K562 (cell line): Measurements from ENCODE around the gene ZNF23. TPM values are rescaled to one million over a fixed set of nuclear protein-coding genes. Genes with fewer than 3 reads are reported as not detected.

ENCODE experiments used
- BRCA1 ChIP-seq, 2 experiments: fragments of 450-650 bp in 1 of 2; sonication (generic) in 1 of 2; formaldehyde crosslinking in 1 of 2; IDR thresholded peaks; 2 replicates each; pipeline versions ENCODE4 v1.5.0 to v1.6.1; 2017 to 2020; ENCODE audit warnings: mild to moderate bottlenecking in 1 of 2, missing genetic modification reagents in 1 of 2
- ELF4 ChIP-seq: fragments of 450-650 bp; formaldehyde crosslinking; IDR thresholded peaks from 2 replicates; pipeline ENCODE4 v1.4.0; 2022; ENCODE audit warnings: missing genetic modification characterization
- FOXJ2 ChIP-seq: fragments of 200-800 bp; sonication (Bioruptor generic); IDR thresholded peaks from 2 replicates; pipeline ENCODE4 v1.6.1; 2016; ENCODE audit warnings: missing genetic modification characterization, missing compliant biosample characterization
- GATAD2B ChIP-seq: fragments of 450-650 bp; IDR thresholded peaks from 2 replicates; pipeline ENCODE4 v1.6.1; 2017; ENCODE audit warnings: mild to moderate bottlenecking, borderline replicate concordance
- HDGF ChIP-seq: fragments of 450-650 bp; IDR thresholded peaks from 2 replicates; pipeline ENCODE4 v1.6.1; 2016
- HSF4 ChIP-seq: fragments of 250-450 bp; sonication (Bioruptor Pico); IDR thresholded peaks from 2 replicates; pipeline ENCODE4 v2.1.2; 2022; ENCODE audit warnings: mild to moderate bottlenecking, moderate library complexity, borderline replicate concordance
- KHSRP ChIP-seq: fragments of 450-650 bp; IDR thresholded peaks from 2 replicates; pipeline ENCODE4 v1.6.1; 2017
- L3MBTL2 ChIP-seq: fragments of 450-650 bp; IDR thresholded peaks from 2 replicates; pipeline ENCODE4 v1.6.1; 2016; ENCODE audit warnings: mild to moderate bottlenecking, moderate library complexity
- NEUROD1 ChIP-seq: fragments of 150-350 bp; IDR thresholded peaks from 2 replicates; pipeline ENCODE4 v1.6.1; 2014; ENCODE audit warnings: borderline replicate concordance, low read length, low read depth; ENCODE audit not compliant: partially characterized antibody
- RAD51 ChIP-seq: fragments of 450-650 bp; IDR thresholded peaks from 2 replicates; pipeline ENCODE4 v1.7.1; 2016; ENCODE audit warnings: low read depth, mild to moderate bottlenecking, borderline replicate concordance
- SMARCE1 ChIP-seq: fragments of 450-650 bp; IDR thresholded peaks from 2 replicates; pipeline ENCODE4 v1.7.1; 2016; ENCODE audit warnings: mild to moderate bottlenecking
- U2AF2 ChIP-seq: fragments of 200-400 bp; formaldehyde crosslinking; optimal IDR thresholded peaks from 2 replicates; pipeline ENCODE3; 2017; ENCODE audit warnings: low read depth, mild to moderate bottlenecking, low read length
- ZFP1 ChIP-seq: fragments of 450-650 bp; formaldehyde crosslinking; IDR thresholded peaks from 2 replicates; pipeline ENCODE4 v1.4.0; 2020; ENCODE audit warnings: mild to moderate bottlenecking, mixed read lengths
- ZNF445 ChIP-seq: fragments of 250-450 bp; sonication (Bioruptor Pico); IDR thresholded peaks from 2 replicates; pipeline ENCODE4 v1.4.0; 2020; ENCODE audit warnings: low read depth, mild to moderate bottlenecking, moderate library complexity
- ZNF583 ChIP-seq: fragments of 250-450 bp; sonication (Bioruptor Pico); IDR thresholded peaks from 2 replicates; pipeline ENCODE4 v1.4.0; 2020
- ZNF766 ChIP-seq: fragments of 200-800 bp; sonication (Bioruptor generic); conservative IDR thresholded peaks from 2 replicates; pipeline ENCODE4 v1.6.1; 2016; ENCODE audit warnings: missing genetic modification characterization, missing compliant biosample characterization
- polyA plus RNA-seq, 8 experiments: library from polyadenylated mRNA; depleted of rRNA in 4 of 8; stranded (reverse) in 5 of 8; unstranded in 3 of 8; fragments of >200 nt; fragmentation: Nextera tagmentation in 2 of 8; fragmentation: Illumina TruSeq in 1 of 8; extraction: Ambion mirVana in 2 of 8; extraction: Trizol in 1 of 8; gene quantifications; 2 replicates each; pipeline versions ENCODE4 v1.2.1 to v1.2.3, GENCODE V29; 2011 to 2014; ENCODE audit warnings: inconsistent platforms in 1 of 8, missing spikeins in 1 of 8
- total RNA-seq, 7 experiments: library from RNA; depleted of rRNA in 6 of 7; stranded (reverse); fragments of >200 nt in 6 of 7; fragmentation: Illumina TruSeq in 2 of 7; extraction: Trizol in 2 of 7; gene quantifications; 2 replicates each; pipeline versions ENCODE4 v1.2.1 to v1.2.3, GENCODE V29; 2011 to 2021; ENCODE audit warnings: low replicate concordance in 1 of 7
- TF ChIP-seq, protein P1 (sequence below): fragments of 450-650 bp; IDR thresholded peaks from 2 replicates; pipeline ENCODE4 v1.6.1; 2016; ENCODE audit warnings: low read depth, mild to moderate bottlenecking, moderate library complexity
- TF ChIP-seq, protein P2 (sequence below): fragments of 200-800 bp; sonication (Bioruptor generic); IDR thresholded peaks from 2 replicates; pipeline ENCODE4 v1.6.1; 2017; ENCODE audit warnings: missing genetic modification characterization, missing compliant biosample characterization
- TF ChIP-seq, protein P3 (sequence below): fragments of 450-650 bp; formaldehyde crosslinking; IDR thresholded peaks from 2 replicates; pipeline ENCODE4 v1.4.0; 2020; ENCODE audit warnings: mild to moderate bottlenecking
- TF ChIP-seq, protein P4 (sequence below), 3 experiments: fragments of 200-800 bp in 1 of 3; sonication (Bioruptor generic) in 1 of 3; sonication (generic) in 1 of 3; formaldehyde crosslinking in 1 of 3; IDR thresholded peaks; 2 replicates each; pipeline versions ENCODE4 v1.6.1 to v1.8.0; 2016 to 2022; ENCODE audit warnings: mild to moderate bottlenecking in 2 of 3, missing compliant biosample characterization in 2 of 3, missing genetic modification characterization in 2 of 3, missing genetic modification reagents in 1 of 3
- TF ChIP-seq, protein P5 (sequence below): fragments of 450-650 bp; conservative IDR thresholded peaks from 2 replicates; pipeline ENCODE4 v1.6.1; 2016; ENCODE audit warnings: missing genetic modification characterization, low read depth, mild to moderate bottlenecking, missing compliant biosample characterization, moderate library complexity
- TF ChIP-seq, protein P6 (sequence below): fragments of 250-450 bp; sonication (Bioruptor Pico); IDR thresholded peaks from 2 replicates; pipeline ENCODE4 v1.6.1; 2021; ENCODE audit warnings: mild to moderate bottlenecking
- TF ChIP-seq, protein P7 (sequence below): sonication (generic); formaldehyde crosslinking; IDR thresholded peaks from 2 replicates; pipeline ENCODE4 v1.5.0; 2020; ENCODE audit warnings: missing genetic modification reagents

The ZNF23 gene
- total and polyA plus RNA-seq, 9 of the 15 experiments (the other 6 are each of a cell fraction or from before 2014, with no cell fraction given): 4.7 to 13.4 (median 11.2) TPM

DNA sequence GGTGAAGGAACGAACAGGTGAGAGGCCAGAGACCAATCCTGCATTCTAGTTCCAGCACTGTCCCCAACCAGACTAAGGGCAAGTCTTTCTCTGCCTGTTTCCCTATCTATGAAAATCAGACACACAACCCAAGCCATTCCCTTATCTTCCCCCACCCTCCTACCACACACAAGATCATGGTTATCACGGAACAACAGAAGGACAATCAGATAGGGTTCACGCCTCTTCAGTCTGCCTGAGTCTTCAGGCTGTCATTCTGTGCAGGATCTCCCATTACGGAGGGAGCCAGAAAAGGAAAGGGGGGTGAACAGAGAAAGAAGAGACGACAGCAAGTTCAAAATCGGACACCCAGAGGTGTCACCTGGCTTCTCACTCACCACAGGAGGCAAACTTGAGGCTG is 31.3 kb downstream of the ZNF23 start (continued):
- TF ChIP-seq, protein P1, sequence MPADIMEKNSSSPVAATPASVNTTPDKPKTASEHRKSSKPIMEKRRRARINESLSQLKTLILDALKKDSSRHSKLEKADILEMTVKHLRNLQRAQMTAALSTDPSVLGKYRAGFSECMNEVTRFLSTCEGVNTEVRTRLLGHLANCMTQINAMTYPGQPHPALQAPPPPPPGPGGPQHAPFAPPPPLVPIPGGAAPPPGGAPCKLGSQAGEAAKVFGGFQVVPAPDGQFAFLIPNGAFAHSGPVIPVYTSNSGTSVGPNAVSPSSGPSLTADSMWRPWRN: peak; percentile 84
- TF ChIP-seq, protein P2, sequence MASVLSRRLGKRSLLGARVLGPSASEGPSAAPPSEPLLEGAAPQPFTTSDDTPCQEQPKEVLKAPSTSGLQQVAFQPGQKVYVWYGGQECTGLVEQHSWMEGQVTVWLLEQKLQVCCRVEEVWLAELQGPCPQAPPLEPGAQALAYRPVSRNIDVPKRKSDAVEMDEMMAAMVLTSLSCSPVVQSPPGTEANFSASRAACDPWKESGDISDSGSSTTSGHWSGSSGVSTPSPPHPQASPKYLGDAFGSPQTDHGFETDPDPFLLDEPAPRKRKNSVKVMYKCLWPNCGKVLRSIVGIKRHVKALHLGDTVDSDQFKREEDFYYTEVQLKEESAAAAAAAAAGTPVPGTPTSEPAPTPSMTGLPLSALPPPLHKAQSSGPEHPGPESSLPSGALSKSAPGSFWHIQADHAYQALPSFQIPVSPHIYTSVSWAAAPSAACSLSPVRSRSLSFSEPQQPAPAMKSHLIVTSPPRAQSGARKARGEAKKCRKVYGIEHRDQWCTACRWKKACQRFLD: peak; percentile 67; the same call in 1 of the 2 replicates
- TF ChIP-seq FOXJ2 (tag): peak; percentile 74; the same call in 1 of the 2 replicates
- TF ChIP-seq GATAD2B: no peak; the same call in 1 of the 2 replicates
- TF ChIP-seq, protein P3, sequence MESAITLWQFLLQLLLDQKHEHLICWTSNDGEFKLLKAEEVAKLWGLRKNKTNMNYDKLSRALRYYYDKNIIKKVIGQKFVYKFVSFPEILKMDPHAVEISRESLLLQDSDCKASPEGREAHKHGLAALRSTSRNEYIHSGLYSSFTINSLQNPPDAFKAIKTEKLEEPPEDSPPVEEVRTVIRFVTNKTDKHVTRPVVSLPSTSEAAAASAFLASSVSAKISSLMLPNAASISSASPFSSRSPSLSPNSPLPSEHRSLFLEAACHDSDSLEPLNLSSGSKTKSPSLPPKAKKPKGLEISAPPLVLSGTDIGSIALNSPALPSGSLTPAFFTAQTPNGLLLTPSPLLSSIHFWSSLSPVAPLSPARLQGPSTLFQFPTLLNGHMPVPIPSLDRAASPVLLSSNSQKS (CRISPR knock-in tag): no peak
- TF ChIP-seq HSF4: no peak
- no peak for TF ChIP-seq ZNF583 (CRISPR knock-in tag)
- TF ChIP-seq L3MBTL2: peak; percentile 80
- TF ChIP-seq ZNF445 (CRISPR knock-in tag): no peak
- peak; percentile 89 for TF ChIP-seq ZNF766 (CRISPR knock-in tag)
- TF ChIP-seq, protein P4, sequence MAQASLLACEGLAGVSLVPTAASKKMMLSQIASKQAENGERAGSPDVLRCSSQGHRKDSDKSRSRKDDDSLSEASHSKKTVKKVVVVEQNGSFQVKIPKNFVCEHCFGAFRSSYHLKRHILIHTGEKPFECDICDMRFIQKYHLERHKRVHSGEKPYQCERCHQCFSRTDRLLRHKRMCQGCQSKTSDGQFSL (CRISPR knock-in tag; IDR thresholded peaks at IDR 0.05): no peak
- TF ChIP-seq, protein P4 (tag; IDR thresholded peaks at IDR 0.05): no peak
- no peak for TF ChIP-seq RAD51
- no peak for TF ChIP-seq BRCA1 (IDR thresholded peaks at IDR 0.05)
- no peak for TF ChIP-seq BRCA1 (CRISPR knock-in tag; IDR thresholded peaks at IDR 0.05)
- TF ChIP-seq, protein P5, sequence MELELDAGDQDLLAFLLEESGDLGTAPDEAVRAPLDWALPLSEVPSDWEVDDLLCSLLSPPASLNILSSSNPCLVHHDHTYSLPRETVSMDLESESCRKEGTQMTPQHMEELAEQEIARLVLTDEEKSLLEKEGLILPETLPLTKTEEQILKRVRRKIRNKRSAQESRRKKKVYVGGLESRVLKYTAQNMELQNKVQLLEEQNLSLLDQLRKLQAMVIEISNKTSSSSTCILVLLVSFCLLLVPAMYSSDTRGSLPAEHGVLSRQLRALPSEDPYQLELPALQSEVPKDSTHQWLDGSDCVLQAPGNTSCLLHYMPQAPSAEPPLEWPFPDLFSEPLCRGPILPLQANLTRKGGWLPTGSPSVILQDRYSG (tag): no peak
- TF ChIP-seq, protein P6, sequence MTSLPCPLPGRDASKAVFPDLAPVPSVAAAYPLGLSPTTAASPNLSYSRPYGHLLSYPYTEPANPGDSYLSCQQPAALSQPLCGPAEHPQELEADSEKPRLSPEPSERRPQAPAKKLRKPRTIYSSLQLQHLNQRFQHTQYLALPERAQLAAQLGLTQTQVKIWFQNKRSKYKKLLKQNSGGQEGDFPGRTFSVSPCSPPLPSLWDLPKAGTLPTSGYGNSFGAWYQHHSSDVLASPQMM (CRISPR knock-in tag): no peak
- TF ChIP-seq ELF4 (CRISPR knock-in tag): peak; percentile 98
- TF ChIP-seq NEUROD1: no peak
- no peak for TF ChIP-seq HDGF
- TF ChIP-seq, protein P7, sequence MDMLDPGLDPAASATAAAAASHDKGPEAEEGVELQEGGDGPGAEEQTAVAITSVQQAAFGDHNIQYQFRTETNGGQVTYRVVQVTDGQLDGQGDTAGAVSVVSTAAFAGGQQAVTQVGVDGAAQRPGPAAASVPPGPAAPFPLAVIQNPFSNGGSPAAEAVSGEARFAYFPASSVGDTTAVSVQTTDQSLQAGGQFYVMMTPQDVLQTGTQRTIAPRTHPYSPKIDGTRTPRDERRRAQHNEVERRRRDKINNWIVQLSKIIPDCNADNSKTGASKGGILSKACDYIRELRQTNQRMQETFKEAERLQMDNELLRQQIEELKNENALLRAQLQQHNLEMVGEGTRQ (CRISPR knock-in tag): no peak
- peak; percentile 94 for TF ChIP-seq SMARCE1
- TF ChIP-seq U2AF2: no peak
- TF ChIP-seq KHSRP: 0 out of 2 replicates have a peak, but pooled peaks have one; percentile 61
- no peak for TF ChIP-seq ZFP1 (CRISPR knock-in tag)
